Measurements from ENCODE around the gene KLRG1. TPM values are rescaled to one million over a fixed set of nuclear protein-coding genes. Genes with fewer than 3 reads are reported as not detected.

Gene KLRG1
- total and polyA plus RNA-seq, 2 experiments from 2014 or later, result 0.37 to 1.8 TPM

- Histone ChIP-seq H3K9me2 (replicated peaks; ENCODE audit: insufficient read depth) (no peaks in the 10 kb centered on the region), H2AFZ (no peak overlapping the region), H3K27ac (no peak overlapping the region), H3K4me3 (no peak overlapping the region), H3K4me2 (no peak overlapping the region), H3K9me3 (ENCODE audit: low read depth) (no peaks in the 10 kb centered on the region), H3K4me1 (ENCODE audit: insufficient read depth) (no peaks in the 10 kb centered on the region), H3K27me3 (no peaks in the 10 kb centered on the region), H3K36me3 (replicated peaks; ENCODE audit: insufficient read depth, low read depth) (no peaks in the 10 kb centered on the region), H3K79me2 (no peaks in the 10 kb centered on the region), H4K20me1 (ENCODE audit: insufficient read depth, poor library complexity, severe bottlenecking) (no peaks in the 10 kb centered on the region)
- WGBS (ENCODE audit: low lambda C conversion rate, missing lambda C conversion rate), result 57% methylated on average over 2 of the region's 2 CpGs
- TF ChIP-seq EZH2phosphoT487 (IDR thresholded peaks at IDR 0.05; ENCODE audit: low read depth, severe bottlenecking, unreplicated experiment), result no peak
- TF ChIP-seq EZH2 (IDR thresholded peaks at IDR 0.05; ENCODE audit: borderline replicate concordance), result no peak
- TF ChIP-seq CTCF (IDR thresholded peaks at IDR 0.05; ENCODE audit: poor library complexity), result no peak
- DNase-seq (ENCODE audit: low spot score), result no peak
These were observed 41.4 kb downstream of the KLRG1 start for GRCh38 chr12:9030776-9031175.

- Histone ChIP-seq H3K4me1 (ENCODE audit: insufficient read depth) (no peaks in the 10 kb centered on the region), H2AFZ (no peak overlapping the region), H3K4me2 (no peak overlapping the region), H3K36me3 (replicated peaks; ENCODE audit: insufficient read depth, low read depth) (no peaks in the 10 kb centered on the region), H3K27ac (no peak overlapping the region), H3K27me3 (no peaks in the 10 kb centered on the region), H3K79me2 (no peaks in the 10 kb centered on the region), H4K20me1 (ENCODE audit: insufficient read depth, poor library complexity, severe bottlenecking) (no peaks in the 10 kb centered on the region), H3K9me3 (ENCODE audit: low read depth) (no peaks in the 10 kb centered on the region), H3K4me3 (no peak overlapping the region), H3K9me2 (replicated peaks; ENCODE audit: insufficient read depth) (no peaks in the 10 kb centered on the region)
- 85% methylated on average over 5 of the region's 5 CpGs for whole genome bisulfite sequencing (ENCODE audit: low lambda C conversion rate, missing lambda C conversion rate)
- TF ChIP-seq EZH2 (IDR thresholded peaks at IDR 0.05; ENCODE audit: borderline replicate concordance) (no peak), CTCF (IDR thresholded peaks at IDR 0.05; ENCODE audit: poor library complexity) (no peak), EZH2phosphoT487 (IDR thresholded peaks at IDR 0.05; ENCODE audit: low read depth, severe bottlenecking, unreplicated experiment) (no peak)
- no peak for DNase-seq (ENCODE audit: low spot score)
These were observed 43.0 kb downstream of the KLRG1 start for GRCh38 chr12:9032202-9032964.

GRCh38 chr12:9033265-9033887 lies 44.0 kb downstream of the KLRG1 start:
- H3K4me1 ChIP-seq (ENCODE audit: insufficient read depth), result no peaks in the 10 kb centered on the region
- no peak overlapping the region for H2AFZ ChIP-seq
- H3K4me3 ChIP-seq, result no peak overlapping the region
- no peak for DNase-seq (ENCODE audit: low spot score)
- no peak overlapping the region for H3K4me2 ChIP-seq
- TF ChIP-seq EZH2phosphoT487 (IDR thresholded peaks at IDR 0.05; ENCODE audit: low read depth, severe bottlenecking, unreplicated experiment) (no peak), EZH2 (IDR thresholded peaks at IDR 0.05; ENCODE audit: borderline replicate concordance) (no peak), CTCF (IDR thresholded peaks at IDR 0.05; ENCODE audit: poor library complexity) (no peak)
- H3K9me2 ChIP-seq (replicated peaks; ENCODE audit: insufficient read depth), result no peaks in the 10 kb centered on the region
- no peaks in the 10 kb centered on the region for H3K9me3 ChIP-seq (ENCODE audit: low read depth)
- H3K27ac ChIP-seq, result no peak overlapping the region
- no peaks in the 10 kb centered on the region for H3K36me3 ChIP-seq (replicated peaks; ENCODE audit: insufficient read depth, low read depth)
- no peaks in the 10 kb centered on the region for H4K20me1 ChIP-seq (ENCODE audit: insufficient read depth, poor library complexity, severe bottlenecking)
- H3K79me2 ChIP-seq, result no peaks in the 10 kb centered on the region
- no peaks in the 10 kb centered on the region for H3K27me3 ChIP-seq
- WGBS (ENCODE audit: low lambda C conversion rate, missing lambda C conversion rate), result 88% methylated on average over 2 of the region's 2 CpGs

All from hepatocyte (in vitro differentiated cells).